ENCODE measurements around the gene SHD. TPM values are rescaled to one million over a fixed set of nuclear protein-coding genes. Genes with fewer than 3 reads are reported as not detected.
"Not testable (repeated sequence)": the region's sequence is repeated elsewhere in the genome, so short reads cannot be mapped to it uniquely, and the experiment has no call there.

Gene SHD
- total and polyA plus RNA-seq, 4 donors = not detected

- Histone ChIP-seq H3K27ac (ENCODE audit: low read depth in 1 of 2, low read length in 1 of 2) (no peak overlapping the region), H3K9ac (ENCODE audit: insufficient read depth in 1 of 2, low read length in 2 of 2) (no peak overlapping the region), H3K36me3 (ENCODE audit: control insufficient read depth in 4 of 4, insufficient read depth in 4 of 4, low read length in 4 of 4) (no peaks in the 10 kb centered on the region), H3K27me3 (ENCODE audit: control insufficient read depth in 3 of 3, insufficient read depth in 3 of 3, low read length in 2 of 3) (peaks cover 0 to 6% (median 2%) of the 10 kb centered on the region in 3 donors), H3K9me3 (ENCODE audit: control insufficient read depth in 4 of 4, insufficient read depth in 3 of 4, low read length in 3 of 4) (no peaks in the 10 kb centered on the region), H3K4me3 (peak overlapping the region; percentile 18), H3K4me1 (ENCODE audit: control insufficient read depth in 5 of 5, insufficient read depth in 5 of 5, low read length in 5 of 5) (peaks cover 0 to 10% (median 2%) of the 10 kb centered on the region in 5 donors)
- WGBS, 2 donors = 13 to 14% methylated on average over 12 to 13 of the region's 13 CpGs
- TF ChIP-seq, protein P1, sequence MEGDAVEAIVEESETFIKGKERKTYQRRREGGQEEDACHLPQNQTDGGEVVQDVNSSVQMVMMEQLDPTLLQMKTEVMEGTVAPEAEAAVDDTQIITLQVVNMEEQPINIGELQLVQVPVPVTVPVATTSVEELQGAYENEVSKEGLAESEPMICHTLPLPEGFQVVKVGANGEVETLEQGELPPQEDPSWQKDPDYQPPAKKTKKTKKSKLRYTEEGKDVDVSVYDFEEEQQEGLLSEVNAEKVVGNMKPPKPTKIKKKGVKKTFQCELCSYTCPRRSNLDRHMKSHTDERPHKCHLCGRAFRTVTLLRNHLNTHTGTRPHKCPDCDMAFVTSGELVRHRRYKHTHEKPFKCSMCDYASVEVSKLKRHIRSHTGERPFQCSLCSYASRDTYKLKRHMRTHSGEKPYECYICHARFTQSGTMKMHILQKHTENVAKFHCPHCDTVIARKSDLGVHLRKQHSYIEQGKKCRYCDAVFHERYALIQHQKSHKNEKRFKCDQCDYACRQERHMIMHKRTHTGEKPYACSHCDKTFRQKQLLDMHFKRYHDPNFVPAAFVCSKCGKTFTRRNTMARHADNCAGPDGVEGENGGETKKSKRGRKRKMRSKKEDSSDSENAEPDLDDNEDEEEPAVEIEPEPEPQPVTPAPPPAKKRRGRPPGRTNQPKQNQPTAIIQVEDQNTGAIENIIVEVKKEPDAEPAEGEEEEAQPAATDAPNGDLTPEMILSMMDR (IDR thresholded peaks at IDR 0.05; ENCODE audit: control extremely low read depth, extremely low read depth) = no peak
- ATAC-seq (ENCODE audit: insufficient read depth, low FRiP score) = peak; percentile 5
- no peak for DNase-seq
These were observed 48.8 kb downstream of the SHD start for GRCh38 chr19:4327877-4328242.

DNA sequence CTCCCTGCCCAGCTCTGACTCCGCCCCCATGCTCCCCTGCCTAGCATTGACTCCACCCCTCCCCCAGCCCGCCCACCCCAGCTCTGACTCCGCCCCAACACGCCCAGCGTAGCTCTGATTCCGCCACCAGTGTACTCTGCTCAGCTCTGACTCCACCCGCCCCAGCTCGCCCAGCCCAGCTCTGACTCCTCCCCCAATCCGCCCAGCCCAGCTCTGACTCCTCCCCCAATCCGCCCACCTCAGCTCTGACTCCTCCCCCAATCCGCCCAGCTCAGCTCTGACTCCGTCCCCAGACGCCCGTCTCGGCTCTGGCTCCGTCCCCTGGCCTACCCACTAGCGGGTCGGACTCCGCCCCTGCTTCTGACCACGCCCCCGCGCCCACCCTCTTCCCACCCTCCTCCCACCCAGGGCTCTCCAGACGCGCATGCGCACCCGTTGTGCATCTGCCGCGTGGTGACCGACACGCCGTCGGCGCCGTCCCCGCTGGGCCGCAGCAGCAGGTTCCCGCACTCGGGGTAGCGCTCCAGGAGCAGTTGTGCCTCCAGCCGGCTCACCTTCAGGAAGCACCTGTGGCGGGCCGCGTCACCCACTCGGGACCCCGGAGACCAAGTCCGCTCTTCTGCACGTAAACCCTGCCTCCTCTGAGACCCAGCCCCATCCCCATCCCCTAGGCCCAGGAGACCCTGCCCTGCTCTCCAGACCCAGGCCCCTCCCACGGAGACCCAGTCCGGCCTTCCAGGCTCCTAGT is 49.4 kb downstream of the SHD start:
- peak; percentile 92 for ATAC-seq (ENCODE audit: insufficient read depth, low FRiP score)
- H3K27ac ChIP-seq (ENCODE audit: low read depth in 1 of 2, low read length in 1 of 2) = no peak overlapping the region
- TF ChIP-seq, protein P1 (IDR thresholded peaks at IDR 0.05; ENCODE audit: control extremely low read depth, extremely low read depth) = no peak
- peak overlapping the region in 1 of 2 donors; percentile 37 for H3K9ac ChIP-seq (ENCODE audit: insufficient read depth in 1 of 2, low read length in 2 of 2)
- 1 to 4% methylated on average over 48 to 49 of the region's 49 CpGs for WGBS, 2 donors
- peak; percentile 94 to 99 (median 96) for DNase-seq
- H3K4me3 ChIP-seq = no peak overlapping the region
- H3K4me1 ChIP-seq (ENCODE audit: control insufficient read depth in 5 of 5, insufficient read depth in 5 of 5, low read length in 5 of 5) = peaks cover 0 to 10% (median 2%) of the 10 kb centered on the region in 5 donors
- H3K9me3 ChIP-seq (ENCODE audit: control insufficient read depth in 4 of 4, insufficient read depth in 3 of 4, low read length in 3 of 4) = no peaks in the 10 kb centered on the region
- H3K36me3 ChIP-seq (ENCODE audit: control insufficient read depth in 4 of 4, insufficient read depth in 4 of 4, low read length in 4 of 4) = no peaks in the 10 kb centered on the region
- peaks cover 0 to 6% (median 2%) of the 10 kb centered on the region in 3 donors for H3K27me3 ChIP-seq (ENCODE audit: control insufficient read depth in 3 of 3, insufficient read depth in 3 of 3, low read length in 2 of 3)

DNA sequence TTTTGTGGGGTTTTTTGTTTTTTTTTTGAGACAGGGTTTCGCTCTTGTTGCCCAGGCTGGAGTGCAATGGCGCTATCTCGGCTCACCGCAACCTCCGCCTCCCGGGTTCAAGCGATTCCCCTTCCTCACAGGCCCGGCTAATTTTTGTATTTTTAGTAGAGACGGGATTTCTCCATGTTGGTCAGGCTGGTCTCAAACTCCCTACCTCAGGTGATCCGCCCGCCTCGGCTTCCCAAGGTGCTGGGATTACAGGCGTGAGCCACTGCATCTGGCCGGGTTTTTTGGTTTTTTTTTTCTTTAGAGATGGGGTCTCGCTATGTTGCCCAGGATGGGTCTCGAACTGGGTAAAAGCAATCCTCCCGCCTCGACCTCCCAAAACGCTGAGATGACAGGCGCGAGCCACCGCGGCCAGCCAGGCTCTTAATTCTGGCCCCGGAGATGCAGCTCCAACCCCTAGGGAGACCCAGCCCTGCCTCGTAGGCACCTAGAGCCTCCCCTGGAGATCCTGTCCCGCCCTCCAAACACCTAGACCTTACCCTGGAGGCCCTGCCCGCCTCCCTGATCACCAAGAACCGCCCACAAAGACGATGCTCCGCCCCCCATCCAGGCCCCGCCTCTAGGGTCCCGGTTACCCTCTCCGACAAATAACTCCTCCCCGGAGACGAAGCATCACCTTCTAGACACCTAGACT is 50.1 kb downstream of the SHD start:
- not testable (repeated sequence) for H3K27ac ChIP-seq (ENCODE audit: low read depth in 1 of 2, low read length in 1 of 2); H3K4me1 ChIP-seq (ENCODE audit: control insufficient read depth in 5 of 5, insufficient read depth in 5 of 5, low read length in 5 of 5); H3K4me3 ChIP-seq; H3K36me3 ChIP-seq (ENCODE audit: control insufficient read depth in 4 of 4, insufficient read depth in 4 of 4, low read length in 4 of 4); H3K9me3 ChIP-seq (ENCODE audit: control insufficient read depth in 4 of 4, insufficient read depth in 3 of 4, low read length in 3 of 4); ATAC-seq (ENCODE audit: insufficient read depth, low FRiP score); DNase-seq; H3K27me3 ChIP-seq (ENCODE audit: control insufficient read depth in 3 of 3, insufficient read depth in 3 of 3, low read length in 2 of 3)
- 48 to 50% methylated on average over 35 of the region's 35 CpGs for WGBS, 2 donors
- peak overlapping the region in 1 of 2 donors; percentile 37 for H3K9ac ChIP-seq (ENCODE audit: insufficient read depth in 1 of 2, low read length in 2 of 2)

- H3K36me3 ChIP-seq (ENCODE audit: control insufficient read depth in 4 of 4, insufficient read depth in 4 of 4, low read length in 4 of 4) = no peaks in the 10 kb centered on the region
- TF ChIP-seq, protein P1 (IDR thresholded peaks at IDR 0.05; ENCODE audit: control extremely low read depth, extremely low read depth) = no peak
- 98 to 99% methylated on average over 19 of the region's 19 CpGs for WGBS, 2 donors
These were observed 50.8 kb downstream of the SHD start for GRCh38 chr19:4329858-4330257.

More at GRCh38 chr19:4329858-4330257, 50.8 kb downstream of the SHD start:
- H3K4me3 ChIP-seq = no peak overlapping the region
- DNase-seq (no peak), ATAC-seq (ENCODE audit: insufficient read depth, low FRiP score) (no peak)
- H3K9ac ChIP-seq (ENCODE audit: insufficient read depth in 1 of 2, low read length in 2 of 2) = no peak overlapping the region
- H3K27ac ChIP-seq (ENCODE audit: low read depth in 1 of 2, low read length in 1 of 2) = no peak overlapping the region
- no peaks in the 10 kb centered on the region for H3K9me3 ChIP-seq (ENCODE audit: control insufficient read depth in 4 of 4, insufficient read depth in 3 of 4, low read length in 3 of 4)
- H3K4me1 ChIP-seq (ENCODE audit: control insufficient read depth in 5 of 5, insufficient read depth in 5 of 5, low read length in 5 of 5) = peaks cover 0 to 10% (median 2%) of the 10 kb centered on the region in 5 donors
- peaks cover 0 to 6% (median 2%) of the 10 kb centered on the region in 3 donors for H3K27me3 ChIP-seq (ENCODE audit: control insufficient read depth in 3 of 3, insufficient read depth in 3 of 3, low read length in 2 of 3)
